ENCODE measurements around the gene USP48.

GRCh38 chr1:21700094-21700493, 82.9 kb downstream of the USP48 start:
- TF ChIP-seq CTCF (IDR thresholded peaks at IDR 0.05) (no peak), POLR2A (IDR thresholded peaks at IDR 0.05) (no peak)

Data from esophagus squamous epithelium (tissue), 4 donors.